SK-N-MC (cell line): Measurements from ENCODE around the gene POU3F1.
"Not testable (repeated sequence)": the region's sequence is repeated elsewhere in the genome, so short reads cannot be mapped to it uniquely, and the experiment has no call there.

Experiments used
- DNase-seq: peaks from one replicate; pipeline ENCODE4 v3.0.0-alpha.2; 2011; ENCODE audit warnings: low read depth, low spot score
- H3K27ac ChIP-seq: fragments of 200-600 bp; sonication (generic); 2 replicates; pipeline ENCODE4 v1.5.1; 2016; ENCODE audit warnings: mixed run types
- H3K36me3 ChIP-seq: fragments of 200-600 bp; sonication (generic); 2 replicates; pipeline ENCODE4 v1.6.1; 2017; ENCODE audit warnings: antibody characterized with exemption, low read length, mixed read lengths; ENCODE audit not compliant: insufficient read depth
- H3K4me3 ChIP-seq: fragments of 200-600 bp; sonication (generic); 2 replicates; pipeline ENCODE4 v1.5.1; 2016
- H3K9ac ChIP-seq: fragments of 200-600 bp; sonication (generic); 2 replicates; pipeline ENCODE4 v1.8.0; 2017; ENCODE audit warnings: mixed run types, mixed read lengths; ENCODE audit not compliant: insufficient read length
- H3K9me3 ChIP-seq: fragments of 200-600 bp; sonication (generic); 2 replicates; pipeline ENCODE4 v1.6.1; 2017; ENCODE audit warnings: low read depth, mild to moderate bottlenecking, antibody characterized with exemption, low read length, moderate library complexity, mixed read lengths
- EZH2 ChIP-seq: fragments of 200-600 bp; sonication (generic); IDR thresholded peaks from one replicate; pipeline ENCODE4 v1.6.1; 2017; ENCODE audit warnings: antibody characterized with exemption
- FOXP2 ChIP-seq: optimal IDR thresholded peaks from 2 replicates; pipeline ENCODE3; 2011; ENCODE audit warnings: mild to moderate bottlenecking, moderate library complexity; ENCODE audit not compliant: insufficient read depth; ENCODE audit errors: extremely low read length, control extremely low read depth
- POLR2AphosphoS5 ChIP-seq: IDR thresholded peaks from 2 replicates; pipeline ENCODE4 v1.6.1; 2012; ENCODE audit warnings: mild to moderate bottlenecking, low read depth, low read length, borderline replicate concordance

Gene POU3F1

GRCh38 chr1:38038861-38039260 lies 7.7 kb downstream of the POU3F1 start:
- peak overlapping the region; percentile 64 for H3K4me3 ChIP-seq
- H3K9ac ChIP-seq = peak overlapping the region; percentile 47
- peak overlapping the region; percentile 70; the same call in 1 of the 2 replicates for H3K27ac ChIP-seq
- H3K9me3 ChIP-seq = no peaks in the 10 kb centered on the region
- no peak for DNase-seq
- H3K36me3 ChIP-seq = peaks cover 8% of the 10 kb centered on the region
- TF ChIP-seq FOXP2 = no peak
- no peak for TF ChIP-seq POLR2AphosphoS5
- TF ChIP-seq EZH2 = no peak

GRCh38 chr1:38037221-38037939 lies 9.2 kb downstream of the POU3F1 start:
- Histone ChIP-seq H3K36me3 (no peaks in the 10 kb centered on the region), H3K4me3 (no peak overlapping the region), H3K27ac (0 out of 2 replicates have a peak overlapping the region, but pooled peaks have one; percentile 7), H3K9ac (no peak overlapping the region), H3K9me3 (no peaks in the 10 kb centered on the region)
- DNase-seq = no peak
- TF ChIP-seq POLR2AphosphoS5 = no peak

GRCh38 chr1:38034871-38035270 lies 11.7 kb downstream of the POU3F1 start:
- H3K9me3 ChIP-seq = no peaks in the 10 kb centered on the region
- H3K27ac ChIP-seq = no peak overlapping the region
- no peak for TF ChIP-seq EZH2
- no peak for TF ChIP-seq POLR2AphosphoS5
- TF ChIP-seq FOXP2 = no peak
- DNase-seq = no peak
- H3K36me3 ChIP-seq = no peaks in the 10 kb centered on the region
- H3K4me3 ChIP-seq = no peak overlapping the region
- no peak overlapping the region for H3K9ac ChIP-seq

- H3K27ac ChIP-seq, H3K9ac ChIP-seq, H3K9me3 ChIP-seq, H3K4me3 ChIP-seq, H3K36me3 ChIP-seq, DNase-seq: not testable (repeated sequence)
Measured at GRCh38 chr1:38032992-38033391, 13.6 kb downstream of the POU3F1 start.

GRCh38 chr1:38031513-38031866 lies 15.1 kb downstream of the POU3F1 start:
- H3K27ac ChIP-seq = no peak overlapping the region
- no peaks in the 10 kb centered on the region; the same call in 1 of the 2 replicates for H3K36me3 ChIP-seq
- no peak overlapping the region for H3K4me3 ChIP-seq
- no peak for DNase-seq
- no peak for TF ChIP-seq EZH2
- no peak for TF ChIP-seq FOXP2
- TF ChIP-seq POLR2AphosphoS5 = no peak
- H3K9ac ChIP-seq = no peak overlapping the region
- no peaks in the 10 kb centered on the region for H3K9me3 ChIP-seq

GRCh38 chr1:38030596-38031512 lies 15.7 kb downstream of the POU3F1 start:
- Histone ChIP-seq H3K36me3 (peaks cover 5% of the 10 kb centered on the region), H3K9me3 (no peaks in the 10 kb centered on the region), H3K9ac (no peak overlapping the region), H3K4me3 (no peak overlapping the region), H3K27ac (no peak overlapping the region)
- DNase-seq = no peak
- no peak for TF ChIP-seq FOXP2

GRCh38 chr1:38029685-38030511 lies 16.7 kb downstream of the POU3F1 start:
- Histone ChIP-seq H3K9ac (peak overlapping the region; percentile 39), H3K36me3 (peaks cover 15% of the 10 kb centered on the region), H3K9me3 (no peaks in the 10 kb centered on the region), H3K27ac (peak overlapping the region; percentile 79), H3K4me3 (peak overlapping the region; percentile 57)
- TF ChIP-seq FOXP2 = no peak
- no peak for TF ChIP-seq EZH2
- TF ChIP-seq POLR2AphosphoS5 = peak; percentile 48; the same call in 1 of the 2 replicates
- no peak for DNase-seq

GRCh38 chr1:38029081-38029681 lies 17.4 kb downstream of the POU3F1 start:
- TF ChIP-seq POLR2AphosphoS5 = no peak; the same call in 1 of the 2 replicates
- no peak for TF ChIP-seq FOXP2
- TF ChIP-seq EZH2 = no peak
- DNase-seq = no peak
- Histone ChIP-seq H3K27ac (peak overlapping the region; percentile 79), H3K36me3 (peaks cover 20% of the 10 kb centered on the region), H3K9ac (peak overlapping the region; percentile 39), H3K4me3 (peak overlapping the region; percentile 57), H3K9me3 (no peaks in the 10 kb centered on the region)
